H1 (cell line): ENCODE measurements around the gene PROK2. TPM values are rescaled to one million over a fixed set of nuclear protein-coding genes. Genes with fewer than 3 reads are reported as not detected.

Source experiments
- CHD7 ChIP-seq: fragments of 300-600 bp; sonication (generic); IDR thresholded peaks from 2 replicates; pipeline ENCODE4 v1.7.1; 2012; ENCODE audit warnings: low read length, moderate library complexity, mild to moderate bottlenecking, inconsistent platforms; ENCODE audit not compliant: insufficient replicate concordance
- SIN3A ChIP-seq, 2 experiments: IDR thresholded peaks in 1 of 2; conservative IDR thresholded peaks in 1 of 2; 2 replicates each; pipeline ENCODE4 v1.6.1; 2011 to 2012; ENCODE audit warnings: low read length in 2 of 2, improper control_type of control experiment in 1 of 2, low read depth in 1 of 2, mild to moderate bottlenecking in 1 of 2
- SP4 ChIP-seq: IDR thresholded peaks from 2 replicates; pipeline ENCODE4 v1.6.1; 2012; ENCODE audit warnings: low read length, inconsistent platforms
- polyA plus RNA-seq, 7 experiments: library from polyadenylated mRNA; depleted of rRNA in 3 of 7; stranded (reverse) in 5 of 7; unstranded in 2 of 7; fragments of >200 nt in 5 of 7; fragments of 200-250 nt in 2 of 7; gene quantifications; 1 replicate in 5 of 7; 2 replicates in 1 of 7; 4 replicates in 1 of 7; pipeline versions ENCODE4 v1.2.1 to v1.2.3, GENCODE V29; 2011 to 2013; ENCODE audit warnings: missing spikeins in 2 of 7, mixed read lengths in 2 of 7
- total RNA-seq: library from RNA; stranded (reverse); fragmentation: NEBNext Ultra II Directional; extraction: Animal tissue kit (Norgen Biotek cat#: 25700); gene quantifications from 2 replicates; pipeline ENCODE4 v1.2.1, GENCODE V29; 2021

The PROK2 gene
- total and polyA plus RNA-seq, 2 of the 8 experiments (the other 6 are each of a cell fraction or from before 2014, with no cell fraction given) = 0.50 to 1.8 TPM

- no peak for TF ChIP-seq CHD7
- no peak for TF ChIP-seq SIN3A (conservative IDR thresholded peaks at IDR 0.05 in 1 of 2, IDR thresholded peaks at IDR 0.05 in 1 of 2; ENCODE audit: low read depth in 1 of 2, low read length in 2 of 2)
- no peak for TF ChIP-seq SP4
Observed at GRCh38 chr3:71831599-71831998, 46.7 kb upstream of the PROK2 start (continued).
